Central memory CD4-positive, alpha-beta T cell (primary cell): ENCODE data around the gene USF2.
"Not testable (repeated sequence)": the region's sequence is repeated elsewhere in the genome, so short reads cannot be mapped to it uniquely, and the experiment has no call there.

Experiments
- DNase-seq: peaks from one replicate; pipeline ENCODE4 v3.0.0; 2022
- total RNA-seq, 3 experiments: gene quantifications; one replicate each; lab custom pipeline; 2026; lab: John Stamatoyannopoulos, UW

The USF2 gene
- 73.4 to 169 (median 120) reads per million in 3 experiments for total RNA-seq

- DNase-seq, result peak; percentile 68
These were observed at the start of gene USF2 for GRCh38 chr19:35268536-35269437. TSS of gene USF2 (plus strand) at chr19:35268962. CDS start at chr19:35269102, 140 bp downstream.

DNA sequence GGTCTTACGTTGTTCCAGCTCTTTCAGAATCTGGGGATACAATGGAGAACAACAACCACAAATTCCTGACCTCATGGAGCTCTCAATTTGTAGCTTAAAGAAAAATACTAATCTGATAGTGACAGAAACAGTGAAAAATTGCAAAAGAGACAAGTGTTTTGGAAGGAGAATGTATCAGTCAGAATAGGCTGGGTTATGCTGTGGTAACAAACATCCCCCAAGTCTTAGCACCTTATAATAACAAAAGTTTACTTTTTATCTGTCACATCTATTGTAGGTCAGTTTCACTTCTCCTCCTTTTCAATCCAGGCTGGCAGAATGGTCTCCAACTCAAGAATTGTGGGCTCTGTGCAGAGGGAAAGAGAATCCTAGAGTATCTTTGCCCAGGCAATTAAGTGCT is 49.8 kb upstream of the USF2 start:
- DNase-seq, result no peak

GRCh38 chr19:35220315-35220921 is 48.3 kb upstream of the USF2 start:
- no peak for DNase-seq

- DNase-seq, result not testable (repeated sequence)
These were observed 47.7 kb upstream of the USF2 start for GRCh38 chr19:35220973-35221590.

DNA sequence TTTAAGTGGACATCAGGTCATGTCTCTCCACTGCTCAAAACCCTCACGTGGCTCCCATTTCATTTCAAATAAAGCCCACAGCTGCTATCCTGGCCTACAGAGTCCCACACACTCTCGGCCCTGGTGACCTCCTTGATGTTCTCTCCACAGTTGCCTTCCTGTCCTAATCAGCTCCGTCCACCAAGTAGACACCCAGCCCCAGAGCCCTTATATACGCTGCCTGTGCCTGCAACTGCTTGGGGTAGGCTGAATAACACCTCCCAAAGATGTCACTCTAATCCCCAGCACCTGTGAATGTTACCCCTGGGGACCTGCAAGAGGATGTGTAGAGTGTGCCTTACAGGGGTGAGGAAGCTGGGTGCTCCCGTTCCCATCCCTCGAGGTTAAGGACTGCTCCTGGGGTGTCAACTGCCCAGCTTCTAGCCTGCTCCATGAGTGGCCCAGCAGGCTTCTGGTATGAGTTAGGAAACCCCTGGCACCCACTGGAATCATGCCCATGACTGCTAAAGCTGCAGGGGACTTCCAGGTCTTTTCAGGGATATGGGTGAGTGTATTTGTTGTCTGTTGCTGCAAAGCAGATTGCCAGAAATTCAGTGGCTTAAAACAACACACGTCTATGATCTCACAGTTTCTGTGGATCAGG is 46.3 kb upstream of the USF2 start:
- DNase-seq, result no peak

- no peak for DNase-seq
These were observed 45.5 kb upstream of the USF2 start for GRCh38 chr19:35223084-35223790.

GRCh38 chr19:35223862-35224505 is 44.8 kb upstream of the USF2 start:
- DNase-seq, result no peak

- DNase-seq, result no peak
These were observed 43.8 kb upstream of the USF2 start for GRCh38 chr19:35224681-35225571.

DNA sequence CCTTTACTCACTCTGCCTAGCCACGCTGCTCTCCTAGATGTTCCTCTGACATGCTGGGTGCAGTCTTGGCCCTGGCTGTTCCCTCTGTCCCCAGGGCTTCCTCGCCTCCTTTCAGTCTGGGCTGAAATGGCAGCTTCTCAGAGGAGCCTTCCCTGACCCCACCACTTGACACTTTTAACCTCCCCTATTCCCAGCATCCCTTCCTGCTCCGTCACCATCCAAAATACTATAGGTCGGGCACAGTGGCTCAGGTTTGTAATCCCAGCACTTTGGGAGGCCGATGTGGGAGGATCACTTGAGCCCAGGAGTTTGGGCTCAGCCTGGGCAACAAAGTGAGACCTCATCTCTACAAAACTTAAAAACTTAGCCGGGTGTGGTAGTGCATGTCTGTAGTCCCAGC is 42.8 kb upstream of the USF2 start:
- no peak for DNase-seq

DNA sequence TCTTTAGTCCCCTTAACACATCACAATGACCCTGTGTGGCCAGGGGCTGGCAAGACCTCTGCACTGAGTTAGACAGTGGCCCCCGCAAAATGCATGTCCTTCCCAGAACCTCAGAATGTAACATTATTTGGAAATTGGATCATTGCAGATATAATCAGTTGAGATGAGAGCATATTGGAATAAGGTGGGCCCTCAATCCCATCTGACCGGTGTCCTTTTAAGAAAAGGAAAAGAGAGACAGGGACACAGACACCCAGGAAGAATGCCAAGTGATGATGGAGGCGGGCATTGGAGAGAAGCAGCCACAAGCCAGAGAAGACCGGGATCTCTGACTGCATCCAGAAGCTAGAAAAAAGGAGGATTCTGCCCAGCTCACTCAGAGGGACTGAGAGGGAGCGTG is 42.0 kb upstream of the USF2 start:
- DNase-seq, result no peak

DNA sequence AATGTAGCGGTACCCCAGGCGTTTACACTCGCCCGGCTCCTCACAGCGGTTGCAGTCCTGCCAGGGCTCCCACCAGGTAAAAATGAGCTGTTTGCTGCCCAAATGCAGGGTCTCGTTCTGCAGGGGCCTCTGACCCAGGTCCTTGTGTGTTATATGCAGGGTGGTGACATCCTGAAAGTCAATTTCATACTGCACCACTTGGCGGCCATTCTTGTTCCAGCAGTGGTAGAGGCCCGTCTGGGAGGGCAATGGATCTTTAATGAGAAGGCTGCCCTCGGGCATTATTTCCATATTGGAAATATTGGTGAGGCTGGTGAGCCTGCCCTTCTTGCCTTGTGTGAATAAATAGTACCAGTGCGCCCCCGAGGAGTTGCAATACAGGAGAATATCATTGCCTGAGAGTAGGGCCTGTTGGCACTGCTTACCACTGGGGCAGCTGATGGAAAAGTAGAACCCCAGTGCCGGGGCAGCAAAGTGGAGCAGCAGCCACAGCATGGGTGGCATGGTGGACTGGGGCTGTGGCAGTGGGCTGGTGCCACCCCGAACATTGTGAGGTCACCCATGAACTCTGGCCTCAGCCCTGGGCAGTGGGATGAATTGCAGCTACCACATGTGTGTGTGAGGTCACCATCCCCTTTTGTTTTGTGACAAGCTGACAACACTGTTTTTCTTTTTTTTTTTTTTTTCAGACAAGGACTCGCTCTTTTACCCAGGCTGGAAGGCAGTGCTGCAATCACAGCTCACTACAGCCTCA is 40.4 kb upstream of the USF2 start, which contains the start of gene FAM187B:
Gene FAM187B, minus strand, starts transcription at position 563 of the 754 bp plus-strand sequence. Its CDS starts 59 bp downstream, at position 504.
- no peak for DNase-seq

DNA sequence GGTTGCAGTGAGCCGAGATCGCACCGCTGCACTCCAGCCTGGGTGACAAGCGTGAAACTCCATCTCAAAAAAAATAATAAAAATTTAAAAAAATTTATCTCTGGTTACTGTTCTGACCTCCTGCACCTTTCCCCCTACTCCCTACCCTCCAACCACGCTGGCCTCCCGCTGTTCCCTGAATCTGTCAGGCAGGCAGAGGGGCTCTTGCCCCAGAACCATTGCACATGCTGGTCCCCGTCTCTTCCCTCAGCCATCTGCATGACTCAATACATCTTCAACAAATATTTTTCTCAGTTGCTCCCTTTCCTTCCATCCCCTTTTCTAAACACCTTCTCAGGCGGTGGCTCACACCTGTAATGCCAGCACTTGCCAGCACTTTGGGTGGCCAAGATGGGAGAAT is 39.2 kb upstream of the USF2 start:
- no peak for DNase-seq

GRCh38 chr19:35231956-35232645 is 36.7 kb upstream of the USF2 start:
- no peak for DNase-seq

GRCh38 chr19:35232912-35233311 is 35.9 kb upstream of the USF2 start:
- DNase-seq, result no peak

GRCh38 chr19:35236638-35237400 is 31.9 kb upstream of the USF2 start:
- no peak for DNase-seq

- DNase-seq, result not testable (repeated sequence)
These were observed 29.2 kb upstream of the USF2 start for GRCh38 chr19:35239597-35239996.

- peak; percentile 73 for DNase-seq
These were observed 28.4 kb upstream of the USF2 start for GRCh38 chr19:35240327-35240726.

- DNase-seq, result no peak
These were observed 27.3 kb upstream of the USF2 start for GRCh38 chr19:35241417-35241816.
